NCI-H146 (cell line): ENCODE results near the gene CYTH2.
A peak's percentile ranks its signal among the peaks of the same experiment; 100 is the strongest.
"Not testable (repeated sequence)": the region's sequence is repeated elsewhere in the genome, so short reads cannot be mapped to it uniquely, and the experiment has no call there.

ENCODE experiments used
- DNase-seq: peaks from one replicate; lab custom pipeline; 2025; lab: John Stamatoyannopoulos, UW

The CYTH2 gene

GRCh38 chr19:48477698-48478338 is 8.6 kb downstream of the CYTH2 start:
- no peak for DNase-seq

GRCh38 chr19:48478339-48479256 is 9.4 kb downstream of the CYTH2 start:
- DNase-seq: no peak

- no peak for DNase-seq
Observed at GRCh38 chr19:48479686-48480085, 10.5 kb downstream of the CYTH2 start.

GRCh38 chr19:48480183-48480557 is 11.0 kb downstream of the CYTH2 start:
- DNase-seq: no peak

GRCh38 chr19:48480558-48481500 is 11.7 kb downstream of the CYTH2 start:
- DNase-seq: no peak

- DNase-seq: no peak
Observed at GRCh38 chr19:48481846-48482639, 12.9 kb downstream of the CYTH2 start.

GRCh38 chr19:48483301-48483700 is 14.1 kb downstream of the CYTH2 start:
- no peak for DNase-seq

GRCh38 chr19:48484247-48484893 is 15.2 kb downstream of the CYTH2 start:
- no peak for DNase-seq

- no peak for DNase-seq
Observed at GRCh38 chr19:48484931-48485612, 15.9 kb downstream of the CYTH2 start.

GRCh38 chr19:48486706-48487105 is 17.5 kb downstream of the CYTH2 start:
- DNase-seq: not testable (repeated sequence)

GRCh38 chr19:48487544-48487943 is 18.4 kb downstream of the CYTH2 start:
- no peak for DNase-seq

GRCh38 chr19:48487948-48488347 is 18.8 kb downstream of the CYTH2 start:
- DNase-seq: no peak

GRCh38 chr19:48488478-48488877 is 19.3 kb downstream of the CYTH2 start:
- DNase-seq: not testable (repeated sequence)

- peak; percentile 60 for DNase-seq
Observed at GRCh38 chr19:48489608-48490216, 20.5 kb downstream of the CYTH2 start.

- DNase-seq: peak; percentile 79
Observed at GRCh38 chr19:48490981-48491792, 22.0 kb downstream of the CYTH2 start.

GRCh38 chr19:48491793-48492123 is 22.6 kb downstream of the CYTH2 start:
- DNase-seq: no peak

GRCh38 chr19:48492925-48493717 is 24.0 kb downstream of the CYTH2 start:
- peak; percentile 97 for DNase-seq

GRCh38 chr19:48493718-48494401 is 24.7 kb downstream of the CYTH2 start:
- no peak for DNase-seq
